Measurements from ENCODE around the gene PRR20G.

PRR20G gene

DNA sequence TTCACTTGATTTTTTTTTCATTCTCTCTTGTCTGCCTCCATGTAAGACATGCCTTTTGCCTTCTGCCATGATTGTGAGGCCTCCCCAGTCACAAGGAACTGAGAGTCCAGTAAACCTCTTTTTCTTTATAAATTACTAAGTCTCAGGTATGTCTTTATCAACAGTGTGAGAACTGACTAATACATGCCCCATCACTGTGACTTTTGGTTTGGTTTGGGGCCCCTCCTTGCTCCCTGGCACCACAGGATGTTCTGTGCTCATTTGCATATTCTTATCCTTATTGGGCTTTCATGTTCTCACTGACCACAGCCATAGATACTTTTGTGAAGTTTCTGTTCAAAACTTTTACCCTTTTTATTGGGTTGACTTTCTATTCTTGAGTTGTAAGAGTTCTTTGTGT lies 3.8 kb upstream of the PRR20G start:
- ATAC-seq (ENCODE audit: low read depth) = no peak
- Histone ChIP-seq H3K27me3 (ENCODE audit: insufficient read depth, poor library complexity, severe bottlenecking) (no peaks in the 10 kb centered on the region), H3K9me3 (ENCODE audit: severe bottlenecking) (no peaks in the 10 kb centered on the region), H3K27ac (ENCODE audit: poor library complexity, severe bottlenecking) (no peak overlapping the region), H3K4me3 (ENCODE audit: severe bottlenecking) (no peak overlapping the region), H3K36me3 (ENCODE audit: low read depth) (no peaks in the 10 kb centered on the region), H3K4me1 (ENCODE audit: insufficient read depth, poor library complexity, severe bottlenecking) (no peaks in the 10 kb centered on the region)
- no peak for DNase-seq (ENCODE audit: low spot score)
- TF ChIP-seq, protein P1, sequence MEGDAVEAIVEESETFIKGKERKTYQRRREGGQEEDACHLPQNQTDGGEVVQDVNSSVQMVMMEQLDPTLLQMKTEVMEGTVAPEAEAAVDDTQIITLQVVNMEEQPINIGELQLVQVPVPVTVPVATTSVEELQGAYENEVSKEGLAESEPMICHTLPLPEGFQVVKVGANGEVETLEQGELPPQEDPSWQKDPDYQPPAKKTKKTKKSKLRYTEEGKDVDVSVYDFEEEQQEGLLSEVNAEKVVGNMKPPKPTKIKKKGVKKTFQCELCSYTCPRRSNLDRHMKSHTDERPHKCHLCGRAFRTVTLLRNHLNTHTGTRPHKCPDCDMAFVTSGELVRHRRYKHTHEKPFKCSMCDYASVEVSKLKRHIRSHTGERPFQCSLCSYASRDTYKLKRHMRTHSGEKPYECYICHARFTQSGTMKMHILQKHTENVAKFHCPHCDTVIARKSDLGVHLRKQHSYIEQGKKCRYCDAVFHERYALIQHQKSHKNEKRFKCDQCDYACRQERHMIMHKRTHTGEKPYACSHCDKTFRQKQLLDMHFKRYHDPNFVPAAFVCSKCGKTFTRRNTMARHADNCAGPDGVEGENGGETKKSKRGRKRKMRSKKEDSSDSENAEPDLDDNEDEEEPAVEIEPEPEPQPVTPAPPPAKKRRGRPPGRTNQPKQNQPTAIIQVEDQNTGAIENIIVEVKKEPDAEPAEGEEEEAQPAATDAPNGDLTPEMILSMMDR (IDR thresholded peaks at IDR 0.05; ENCODE audit: poor library complexity, severe bottlenecking) = no peak

GRCh38 chr3:127291114-127291513 lies 3.3 kb upstream of the PRR20G start:
- ATAC-seq (ENCODE audit: low read depth) = no peak
- H3K9me3 ChIP-seq (ENCODE audit: severe bottlenecking) = no peaks in the 10 kb centered on the region
- DNase-seq (ENCODE audit: low spot score) = no peak
- H3K36me3 ChIP-seq (ENCODE audit: low read depth) = no peaks in the 10 kb centered on the region
- peaks cover 4% of the 10 kb centered on the region for H3K4me1 ChIP-seq (ENCODE audit: insufficient read depth, poor library complexity, severe bottlenecking)
- H3K27ac ChIP-seq (ENCODE audit: poor library complexity, severe bottlenecking) = no peak overlapping the region
- TF ChIP-seq, protein P1 (IDR thresholded peaks at IDR 0.05; ENCODE audit: poor library complexity, severe bottlenecking) = no peak
- no peak overlapping the region for H3K4me3 ChIP-seq (ENCODE audit: severe bottlenecking)
- H3K27me3 ChIP-seq (ENCODE audit: insufficient read depth, poor library complexity, severe bottlenecking) = no peaks in the 10 kb centered on the region

GRCh38 chr3:127289706-127290575 lies 2.1 kb upstream of the PRR20G start:
- no peak overlapping the region for H3K4me3 ChIP-seq (ENCODE audit: severe bottlenecking)
- H3K4me1 ChIP-seq (ENCODE audit: insufficient read depth, poor library complexity, severe bottlenecking) = peaks cover 6% of the 10 kb centered on the region
- no peaks in the 10 kb centered on the region for H3K9me3 ChIP-seq (ENCODE audit: severe bottlenecking)
- no peaks in the 10 kb centered on the region for H3K27me3 ChIP-seq (ENCODE audit: insufficient read depth, poor library complexity, severe bottlenecking)
- TF ChIP-seq, protein P1 (IDR thresholded peaks at IDR 0.05; ENCODE audit: poor library complexity, severe bottlenecking) = no peak
- DNase-seq (ENCODE audit: low spot score) (no peak), ATAC-seq (ENCODE audit: low read depth) (peak; percentile 58; the same call in 2 of the 3 replicates)
- no peaks in the 10 kb centered on the region for H3K36me3 ChIP-seq (ENCODE audit: low read depth)
- H3K27ac ChIP-seq (ENCODE audit: poor library complexity, severe bottlenecking) = no peak overlapping the region

DNA sequence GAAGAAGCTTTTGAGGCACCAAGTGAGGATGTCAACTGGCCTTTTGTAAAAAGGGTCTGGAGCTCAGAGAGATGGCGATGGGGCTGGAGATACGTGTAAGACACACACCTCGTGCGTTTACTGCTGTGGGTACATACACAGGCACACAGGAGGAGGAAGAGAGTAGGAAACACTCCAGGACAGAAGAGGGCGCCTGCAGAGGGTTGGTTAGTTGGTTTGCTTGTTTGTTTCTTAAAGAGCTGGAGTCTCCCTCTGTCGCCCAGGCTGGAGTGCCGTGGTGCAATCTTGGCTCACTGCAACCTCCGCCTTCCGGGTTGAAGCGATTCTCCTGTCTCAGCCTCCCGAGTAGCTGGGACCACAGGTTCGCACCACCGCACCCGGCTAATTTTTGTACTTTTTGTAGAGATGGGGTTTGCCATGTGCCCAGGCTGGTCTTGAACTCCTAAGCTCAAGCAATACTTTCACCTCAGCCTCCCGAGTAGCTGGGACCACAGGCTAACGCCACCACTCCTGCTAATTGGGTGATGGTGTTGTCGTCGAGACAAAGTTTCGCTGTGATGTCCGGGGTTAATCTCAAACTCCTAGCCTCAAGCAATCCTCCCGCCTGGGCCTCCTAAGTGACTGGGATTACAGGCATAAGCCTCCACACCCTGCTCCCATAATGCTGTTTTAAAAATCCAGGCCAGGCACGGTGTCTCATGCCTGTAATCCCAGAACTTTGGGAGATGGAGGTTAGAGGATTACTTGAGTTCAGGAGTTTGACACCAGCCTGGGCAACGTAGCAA lies 1.3 kb upstream of the PRR20G start:
- no peaks in the 10 kb centered on the region for H3K9me3 ChIP-seq (ENCODE audit: severe bottlenecking)
- no peaks in the 10 kb centered on the region for H3K36me3 ChIP-seq (ENCODE audit: low read depth)
- ATAC-seq (ENCODE audit: low read depth) (no peak), DNase-seq (ENCODE audit: low spot score) (no peak)
- no peak overlapping the region for H3K4me3 ChIP-seq (ENCODE audit: severe bottlenecking)
- H3K27me3 ChIP-seq (ENCODE audit: insufficient read depth, poor library complexity, severe bottlenecking) = no peaks in the 10 kb centered on the region
- TF ChIP-seq, protein P1 (IDR thresholded peaks at IDR 0.05; ENCODE audit: poor library complexity, severe bottlenecking) = no peak
- H3K4me1 ChIP-seq (ENCODE audit: insufficient read depth, poor library complexity, severe bottlenecking) = peaks cover 6% of the 10 kb centered on the region
- no peak overlapping the region for H3K27ac ChIP-seq (ENCODE audit: poor library complexity, severe bottlenecking)

All from RWPE2 (cell line).